T-helper 1 cell treated with Interleukin-12 subunit alpha and Interleukin-12 subunit beta and Interleukin-4 antibody, amounts not matched to agents 30 ng/mL and 1 ng/mL, for 36 hours (primary cell): ENCODE measurements around the gene GRM8. TPM values are rescaled to one million over a fixed set of nuclear protein-coding genes. Genes with fewer than 3 reads are reported as not detected.

Experiments used
- intact Hi-C: fragments of 100-400 bp; cut with micrococcal nuclease; formaldehyde crosslinking; loops from one replicate; pipeline ENCODE4 v1.15.1; 2024
- total RNA-seq: library from RNA; stranded (reverse); gene quantifications from 2 replicates; pipeline ENCODE4 v1.2.3, GENCODE V29; 2022

Gene GRM8
- total RNA-seq, 1 donor from 2014 or later = not detected

GRCh38 chr7:126569402-126569801 is 683.3 kb downstream of the GRM8 start:
- intact Hi-C loops = no loop called here

GRCh38 chr7:126557271-126557670 is 695.5 kb downstream of the GRM8 start:
- intact Hi-C loops = no loop called here

- intact Hi-C loops = no loop called here
These were observed 711.3 kb downstream of the GRM8 start for GRCh38 chr7:126541406-126541805.

GRCh38 chr7:126535176-126535575 is 717.6 kb downstream of the GRM8 start:
- intact Hi-C loops = no loop called here

- intact Hi-C loops = no loop called here
These were observed 719.0 kb downstream of the GRM8 start for GRCh38 chr7:126533715-126534114.

GRCh38 chr7:126529833-126530232 is 722.9 kb downstream of the GRM8 start:
- intact Hi-C loops = no loop called here

- intact Hi-C loops = no loop called here
These were observed 723.5 kb downstream of the GRM8 start for GRCh38 chr7:126529254-126529653.

GRCh38 chr7:126525906-126526305 is 726.8 kb downstream of the GRM8 start:
- intact Hi-C loops = no loop called here

GRCh38 chr7:126524967-126525366 is 727.8 kb downstream of the GRM8 start:
- intact Hi-C loops = no loop called here

- intact Hi-C loops = no loop called here
These were observed 741.7 kb downstream of the GRM8 start for GRCh38 chr7:126511046-126511445.

- intact Hi-C loops = no loop called here
These were observed 751.1 kb downstream of the GRM8 start for GRCh38 chr7:126501617-126502016.

GRCh38 chr7:126499481-126499880 is 753.3 kb downstream of the GRM8 start:
- intact Hi-C loops = no loop called here

GRCh38 chr7:126495733-126496132 is 757.0 kb downstream of the GRM8 start:
- intact Hi-C loops = no loop called here

- intact Hi-C loops = no loop called here
These were observed 757.7 kb downstream of the GRM8 start for GRCh38 chr7:126495001-126495400.

- intact Hi-C loops = no loop called here
These were observed 758.9 kb downstream of the GRM8 start for GRCh38 chr7:126493801-126494200.

- intact Hi-C loops = no loop called here
These were observed 762.9 kb downstream of the GRM8 start for GRCh38 chr7:126489874-126490273.

- intact Hi-C loops = no loop called here
These were observed 764.9 kb downstream of the GRM8 start for GRCh38 chr7:126487728-126488442.

GRCh38 chr7:126486806-126487205 is 765.9 kb downstream of the GRM8 start:
- intact Hi-C loops = no loop called here

- intact Hi-C loops = no loop called here
These were observed 767.0 kb downstream of the GRM8 start for GRCh38 chr7:126485791-126486190.

GRCh38 chr7:126483972-126484371 is 768.8 kb downstream of the GRM8 start:
- intact Hi-C loops = no loop called here

- intact Hi-C loops = no loop called here
These were observed 779.9 kb downstream of the GRM8 start for GRCh38 chr7:126472825-126473224.

GRCh38 chr7:126462405-126462804 is 790.3 kb downstream of the GRM8 start:
- intact Hi-C loops = no loop called here

- intact Hi-C loops = no loop called here
These were observed 792.1 kb downstream of the GRM8 start for GRCh38 chr7:126460664-126461063.

GRCh38 chr7:126453104-126453503 is 799.6 kb downstream of the GRM8 start:
- intact Hi-C loops = no loop called here
